DMS 273 treated with DMSO at 0.1 percent for 48 hours (cell line): ENCODE measurements around the gene SEMA3D.

Experiments used
- DNase-seq: peaks from one replicate; lab custom pipeline; 2025; lab: John Stamatoyannopoulos, UW

The SEMA3D gene

DNA sequence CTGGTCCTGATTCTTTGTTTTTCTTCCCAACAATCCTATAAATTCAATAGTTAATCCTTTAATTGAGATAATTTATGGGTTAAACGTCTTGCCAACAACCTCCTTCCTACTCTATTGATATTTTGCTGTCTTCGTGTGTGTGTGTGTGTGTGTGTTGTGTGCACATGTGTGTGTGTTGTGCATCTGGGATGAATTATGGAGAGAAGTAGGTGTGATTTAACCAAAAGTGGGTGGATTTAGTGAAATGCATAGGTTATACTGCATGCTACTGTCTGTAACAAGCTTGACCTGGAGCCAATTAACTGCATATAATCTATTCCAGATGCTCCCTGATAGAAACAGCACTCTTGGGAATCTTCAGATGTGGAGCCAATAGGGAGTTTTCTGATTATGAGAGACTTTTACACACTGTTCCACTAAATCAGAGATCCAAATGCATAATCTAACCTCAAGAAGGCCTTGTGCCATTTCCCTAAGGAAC lies 61.2 kb downstream of the SEMA3D start:
- DNase-seq, result no peak

DNA sequence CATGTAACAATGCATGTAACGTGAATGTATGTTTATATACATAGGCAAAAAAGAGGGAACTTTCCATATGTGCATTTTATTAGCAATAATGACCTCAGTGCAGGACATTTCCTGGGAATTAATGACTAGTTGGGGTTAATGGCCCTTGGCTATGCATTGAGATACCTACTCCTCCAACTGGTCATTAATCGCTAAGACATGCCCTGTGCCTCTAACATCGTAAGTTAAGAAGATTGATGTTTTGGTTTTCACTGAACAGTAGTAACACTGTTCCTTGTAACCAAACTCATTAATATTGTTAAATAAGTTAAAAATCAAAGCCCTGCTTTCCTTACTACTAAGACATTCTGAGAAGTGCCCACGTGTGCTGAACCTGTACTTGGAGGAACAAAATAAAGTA lies 61.7 kb downstream of the SEMA3D start:
- DNase-seq, result no peak

DNA sequence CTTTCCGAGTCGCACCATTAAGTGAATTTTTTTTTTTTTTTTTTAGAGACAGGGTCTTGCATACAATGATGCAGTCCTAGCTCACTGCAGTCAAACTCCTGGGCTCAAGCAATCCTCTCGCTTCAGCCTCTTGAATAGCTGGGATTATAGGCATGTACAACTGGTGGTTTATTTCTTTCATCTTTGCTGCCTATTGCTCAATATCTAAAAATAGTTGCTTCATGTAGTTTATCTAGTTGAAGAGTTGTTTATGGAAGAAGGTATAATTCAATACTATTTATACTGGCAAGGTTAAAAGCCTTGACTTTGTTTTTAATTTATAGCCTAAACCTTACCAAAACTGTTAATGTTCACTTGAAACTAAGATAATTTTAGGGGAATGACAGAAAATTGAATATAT lies 66.9 kb downstream of the SEMA3D start:
- DNase-seq, result no peak

DNA sequence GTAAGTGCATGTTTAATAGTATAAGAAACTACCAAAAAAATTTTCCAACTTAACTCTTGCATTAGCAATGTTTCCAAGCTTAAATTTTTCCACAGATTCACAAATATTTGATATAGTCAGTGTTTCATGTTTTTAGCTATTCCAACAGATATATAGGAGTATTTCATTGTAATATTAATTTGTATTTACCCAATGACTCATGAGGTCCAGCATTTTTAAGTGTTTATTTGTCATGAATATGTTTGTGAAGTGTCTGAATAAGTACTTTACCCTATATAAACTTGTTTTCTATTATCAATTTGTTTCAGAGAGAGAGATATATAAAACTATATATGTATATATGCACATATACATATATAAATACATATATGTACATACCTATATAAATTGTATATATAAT lies 71.0 kb downstream of the SEMA3D start:
- no peak for DNase-seq

DNA sequence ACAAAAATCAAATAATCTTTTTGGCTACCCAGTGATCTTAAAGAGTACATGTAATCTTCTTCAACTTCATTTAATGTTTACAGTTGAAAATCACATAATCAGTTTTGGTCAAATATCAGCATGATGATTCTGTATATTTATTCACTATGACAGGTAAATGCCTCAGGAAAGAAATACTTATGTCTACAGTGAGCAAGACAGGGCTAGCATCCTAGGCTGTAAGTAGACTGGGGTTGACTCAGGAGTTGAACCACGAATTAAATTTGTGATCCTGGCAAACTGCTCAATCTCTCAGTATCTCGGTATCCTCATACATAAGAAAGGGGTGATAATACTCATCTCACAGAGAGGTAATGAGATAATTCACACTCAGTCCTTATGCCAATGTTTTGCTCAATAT lies 71.8 kb downstream of the SEMA3D start:
- DNase-seq, result no peak

DNA sequence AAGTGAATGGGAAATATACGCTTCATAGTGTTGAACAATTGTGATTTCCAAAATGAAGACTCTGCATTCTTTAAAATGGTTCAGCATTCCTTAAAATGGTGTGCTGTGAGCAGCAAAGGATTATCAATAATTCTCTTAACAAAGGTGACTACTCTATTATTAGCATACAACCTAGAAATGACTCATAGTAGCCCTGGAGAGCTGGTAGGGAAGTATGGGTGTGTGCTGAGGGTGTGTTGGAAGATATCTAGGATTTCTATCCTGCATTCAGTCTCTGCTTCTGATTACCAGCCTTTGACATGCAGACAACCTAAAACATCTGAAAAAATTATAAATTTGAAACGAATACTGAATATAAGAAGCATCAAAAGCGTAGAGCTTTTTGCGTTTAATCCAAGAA lies 72.5 kb downstream of the SEMA3D start:
- DNase-seq, result no peak

DNA sequence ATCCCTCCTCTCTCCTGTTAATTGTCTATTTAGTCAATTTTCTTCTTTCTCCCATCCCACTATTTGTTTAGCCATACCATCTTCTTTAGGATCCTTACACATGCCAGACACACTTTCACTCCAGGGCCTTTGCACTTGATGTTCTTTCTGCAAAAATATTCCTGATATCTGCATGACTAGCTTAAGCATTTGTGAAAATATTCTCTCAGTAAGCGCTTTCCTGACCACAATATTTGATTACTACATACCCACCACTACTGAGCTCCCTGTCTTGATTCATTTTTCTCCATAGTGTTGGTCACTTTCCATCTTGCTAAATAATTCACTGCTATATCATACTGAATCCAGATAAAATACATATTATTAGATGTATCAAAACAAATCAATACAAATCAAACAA lies 75.1 kb downstream of the SEMA3D start:
- no peak for DNase-seq

DNA sequence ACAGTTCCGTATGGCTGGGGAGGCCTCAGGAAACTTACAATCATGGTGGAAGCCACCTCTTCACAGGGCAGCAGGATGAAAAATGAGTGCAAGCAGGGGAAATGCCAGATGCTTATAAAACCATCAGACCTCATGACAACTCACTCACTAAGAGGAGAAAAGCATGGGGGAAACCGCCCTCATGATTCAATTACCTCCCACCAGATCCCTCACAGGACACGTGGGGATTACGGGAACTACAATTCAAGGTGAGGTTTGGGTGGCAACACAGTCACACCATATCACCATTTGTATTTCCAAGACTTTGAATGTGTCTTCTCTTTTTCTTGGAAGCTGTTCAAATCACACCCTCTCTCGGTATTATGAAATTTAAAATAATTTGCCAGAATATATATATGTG lies 80.1 kb downstream of the SEMA3D start:
- DNase-seq, result no peak

DNA sequence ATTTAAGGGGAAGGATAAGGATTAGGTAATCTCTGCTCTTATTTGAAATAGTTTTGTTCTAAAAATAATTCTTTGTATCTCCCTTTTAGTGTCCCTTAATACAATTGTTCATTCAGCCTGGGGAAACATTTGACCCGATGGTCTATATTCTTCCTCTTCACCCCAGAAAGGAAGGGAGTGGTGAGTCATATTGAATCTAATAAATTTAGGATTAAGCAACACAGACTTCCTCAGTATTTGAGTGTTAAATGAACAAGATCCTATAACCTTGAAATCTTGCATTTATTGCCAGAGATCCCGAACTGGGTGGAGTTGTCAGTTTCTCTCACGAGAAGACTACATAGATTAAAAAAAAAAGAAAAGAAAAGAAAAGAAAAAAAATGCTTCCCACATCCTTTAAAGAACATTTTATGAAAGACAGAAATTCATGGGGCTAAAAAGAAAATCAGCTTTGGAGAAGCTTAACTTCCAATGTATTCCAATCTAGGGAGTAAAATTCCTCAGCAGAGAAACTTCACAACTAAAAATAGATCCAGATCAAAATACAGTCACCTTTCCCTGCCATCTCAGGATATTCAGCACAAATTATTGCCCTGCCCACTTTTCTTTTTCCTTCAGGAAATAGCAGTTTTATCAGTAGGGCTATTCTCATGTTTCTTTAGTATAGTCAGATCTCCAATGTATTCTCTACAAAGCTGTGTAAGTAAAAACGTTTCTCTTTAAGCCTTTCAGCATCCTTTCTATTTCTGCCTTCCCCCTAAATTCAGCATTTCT lies 82.2 kb downstream of the SEMA3D start:
- DNase-seq, result no peak

DNA sequence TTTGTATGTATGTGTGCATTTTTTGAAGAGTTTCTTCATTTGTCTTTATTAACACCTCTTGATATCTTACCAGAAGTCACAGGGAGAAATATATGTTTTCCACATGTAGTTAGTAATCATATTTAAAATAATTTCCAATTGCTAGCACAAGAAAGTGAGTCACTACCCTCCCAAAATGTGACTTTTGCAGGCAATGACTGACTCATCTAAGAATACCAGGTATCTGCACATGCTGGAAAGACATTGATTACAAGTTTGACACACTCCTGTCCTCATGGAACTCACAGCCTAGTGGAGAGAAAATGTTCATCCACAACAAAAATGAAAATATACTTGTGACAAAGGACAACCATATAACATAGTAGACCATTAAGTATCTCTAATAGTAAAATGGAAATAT lies 82.9 kb downstream of the SEMA3D start:
- no peak for DNase-seq

DNA sequence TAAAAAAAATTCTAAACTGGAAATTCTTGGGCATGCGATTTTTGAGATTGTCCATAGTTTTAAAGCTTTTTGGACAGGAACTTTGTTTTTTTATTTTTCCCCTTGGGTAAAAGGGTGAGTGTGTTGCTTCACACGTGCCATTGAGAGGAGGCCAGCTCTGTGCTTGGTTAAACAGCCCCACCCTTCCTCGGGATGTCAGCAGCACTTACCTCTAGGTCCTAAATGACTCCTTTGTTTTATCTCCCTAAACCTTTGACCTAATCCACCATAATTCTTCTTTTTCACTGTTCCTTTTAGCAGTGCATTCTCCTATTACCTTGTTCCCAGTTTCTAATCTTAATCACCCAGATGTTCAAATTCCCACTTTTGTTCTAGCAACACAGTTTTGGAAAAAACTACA lies 83.5 kb downstream of the SEMA3D start:
- no peak for DNase-seq

DNA sequence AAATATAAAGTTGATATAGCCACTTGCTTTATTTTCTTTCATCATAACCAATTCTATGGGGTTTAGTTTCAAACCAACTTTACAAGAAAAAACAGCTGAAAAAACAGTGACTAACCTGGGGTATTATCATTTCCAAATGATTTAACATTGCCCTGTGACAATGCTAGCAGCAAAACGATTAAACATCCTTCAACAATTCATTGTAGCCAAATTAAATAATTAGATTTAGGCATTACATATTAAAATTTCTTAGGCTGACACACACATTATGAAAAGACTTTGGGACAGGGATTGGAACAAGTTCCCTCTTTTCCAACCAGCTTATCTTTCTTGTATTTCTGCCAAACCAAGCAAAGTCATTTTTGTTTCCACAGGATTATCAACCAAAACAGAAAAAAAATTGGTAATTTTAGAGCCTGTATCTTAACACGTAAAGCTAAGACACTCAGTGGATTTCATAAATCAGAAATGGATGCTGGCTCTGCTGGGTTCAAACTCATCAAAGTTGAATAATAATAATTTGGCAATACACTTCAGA lies 84.0 kb downstream of the SEMA3D start:
- DNase-seq, result no peak

DNA sequence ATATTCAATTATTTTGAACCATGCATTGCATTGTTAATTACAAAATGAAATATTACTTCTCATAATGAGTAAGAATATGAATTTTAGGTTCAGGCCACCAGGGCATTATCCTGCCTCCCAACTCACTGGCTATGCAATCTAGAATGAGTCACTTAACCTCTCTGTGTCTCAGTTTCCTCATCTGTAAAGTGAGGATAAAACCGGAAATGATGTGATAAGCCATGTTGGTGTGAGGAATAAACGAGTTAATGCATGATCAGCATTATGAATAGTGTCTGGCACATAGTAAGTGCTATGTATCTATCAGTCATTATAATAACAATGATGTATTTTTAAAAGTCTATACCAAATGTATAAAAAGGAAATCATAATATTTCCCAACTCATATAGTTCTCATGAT lies 85.5 kb downstream of the SEMA3D start:
- DNase-seq, result no peak

DNA sequence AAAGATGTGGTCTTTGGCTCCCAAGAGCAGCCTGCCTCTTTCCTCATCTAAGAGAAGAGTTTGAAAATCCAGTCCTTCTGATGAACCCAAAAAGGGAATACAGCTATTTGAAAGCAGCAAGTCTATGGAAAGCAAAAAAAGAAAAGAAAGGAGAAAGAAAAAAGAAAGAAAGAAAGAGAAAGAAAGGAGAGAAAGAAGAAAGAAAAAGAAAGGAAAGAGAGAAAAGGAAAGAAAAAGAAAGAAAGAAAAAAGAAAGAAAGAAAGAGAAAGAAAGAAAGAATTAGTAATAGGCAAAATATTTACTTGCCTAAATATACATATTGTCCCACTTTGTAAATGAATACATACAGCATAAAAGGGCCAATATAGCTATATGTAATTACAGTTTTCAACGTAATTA lies 89.0 kb downstream of the SEMA3D start:
- DNase-seq, result no peak

DNA sequence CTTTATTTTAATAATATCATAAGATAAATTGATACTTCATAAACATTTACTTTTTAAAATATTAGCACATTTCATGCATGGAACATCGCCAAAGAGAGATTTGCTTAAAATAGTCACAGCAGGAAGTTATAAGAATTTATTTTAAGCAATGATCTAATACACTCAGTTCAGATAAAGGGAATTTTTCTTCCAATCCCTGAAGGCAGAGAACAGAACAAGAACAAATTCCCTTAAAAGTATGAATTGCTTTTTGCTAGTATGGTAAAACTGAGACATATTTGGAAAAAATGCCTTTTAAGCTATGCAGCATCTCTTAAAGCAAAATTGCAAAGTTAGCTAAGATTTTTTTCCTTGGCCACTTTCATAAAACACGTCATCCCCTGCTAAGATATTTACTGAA lies 91.0 kb downstream of the SEMA3D start:
- DNase-seq, result no peak

DNA sequence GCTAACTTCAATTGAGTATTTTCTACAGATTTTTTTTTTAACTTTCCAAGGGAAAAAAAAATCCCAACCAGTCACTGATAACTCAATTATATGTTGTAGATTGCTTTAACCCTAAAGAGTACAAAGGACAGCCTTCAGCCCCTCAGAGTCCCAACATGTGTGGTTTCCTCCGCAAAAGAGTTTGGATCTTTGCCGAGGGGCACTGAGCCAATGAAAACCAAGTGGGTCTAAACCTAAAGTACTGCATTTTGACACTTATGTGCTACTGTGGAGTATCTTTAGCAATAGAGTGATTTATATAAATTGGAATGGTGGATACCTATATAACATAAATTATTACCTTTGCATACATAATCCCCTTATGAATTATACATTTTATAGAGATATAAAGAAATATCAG lies 91.5 kb downstream of the SEMA3D start:
- DNase-seq, result no peak

DNA sequence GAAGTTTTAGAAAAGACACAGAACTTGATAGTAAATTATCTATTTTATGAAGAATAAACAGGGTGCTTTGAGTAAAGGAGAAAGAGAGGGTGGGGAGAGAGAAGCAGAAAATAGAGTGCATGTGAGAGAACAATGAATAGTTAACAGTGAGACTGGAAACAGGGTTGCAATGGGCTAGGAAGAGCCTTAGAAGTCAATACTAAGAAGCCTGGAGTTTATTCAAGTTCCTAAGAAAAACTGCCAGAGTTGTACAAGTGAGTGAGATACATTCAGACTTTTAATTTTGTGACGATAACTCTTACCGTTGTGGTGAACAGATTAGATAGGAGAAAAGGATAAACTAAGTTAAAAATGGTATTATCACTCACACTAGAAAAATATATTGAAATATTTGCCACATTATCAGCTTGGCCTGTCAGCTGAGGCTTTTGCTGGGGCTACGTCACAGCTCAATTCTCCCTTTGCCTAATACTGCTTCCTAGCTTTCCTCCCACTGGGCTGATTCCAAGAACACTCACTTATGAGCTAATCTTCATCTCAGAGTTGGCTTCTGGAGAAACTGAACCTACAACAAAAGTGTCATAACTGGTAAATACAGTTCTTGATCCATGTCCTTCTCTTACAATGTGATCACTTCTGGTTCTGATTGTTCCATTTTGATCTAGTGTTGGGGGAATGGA lies 92.7 kb downstream of the SEMA3D start:
- no peak for DNase-seq

DNA sequence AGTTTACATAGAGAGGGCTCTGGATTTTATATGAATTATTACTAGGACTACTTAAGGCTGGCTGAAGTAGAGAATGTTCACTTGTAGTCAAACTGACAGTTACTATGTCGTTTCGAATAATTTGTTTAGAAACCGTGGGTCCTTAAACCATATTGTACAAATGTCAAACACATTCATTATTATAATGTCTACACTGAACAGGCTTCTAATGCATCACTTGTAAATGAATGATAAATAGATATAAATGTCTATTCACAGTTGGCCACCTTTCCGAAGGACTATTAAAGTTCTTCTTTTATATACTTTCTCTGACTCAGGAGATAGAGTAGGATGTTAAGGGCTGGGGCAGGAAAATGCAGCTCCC lies 95.3 kb downstream of the SEMA3D start:
- no peak for DNase-seq

DNA sequence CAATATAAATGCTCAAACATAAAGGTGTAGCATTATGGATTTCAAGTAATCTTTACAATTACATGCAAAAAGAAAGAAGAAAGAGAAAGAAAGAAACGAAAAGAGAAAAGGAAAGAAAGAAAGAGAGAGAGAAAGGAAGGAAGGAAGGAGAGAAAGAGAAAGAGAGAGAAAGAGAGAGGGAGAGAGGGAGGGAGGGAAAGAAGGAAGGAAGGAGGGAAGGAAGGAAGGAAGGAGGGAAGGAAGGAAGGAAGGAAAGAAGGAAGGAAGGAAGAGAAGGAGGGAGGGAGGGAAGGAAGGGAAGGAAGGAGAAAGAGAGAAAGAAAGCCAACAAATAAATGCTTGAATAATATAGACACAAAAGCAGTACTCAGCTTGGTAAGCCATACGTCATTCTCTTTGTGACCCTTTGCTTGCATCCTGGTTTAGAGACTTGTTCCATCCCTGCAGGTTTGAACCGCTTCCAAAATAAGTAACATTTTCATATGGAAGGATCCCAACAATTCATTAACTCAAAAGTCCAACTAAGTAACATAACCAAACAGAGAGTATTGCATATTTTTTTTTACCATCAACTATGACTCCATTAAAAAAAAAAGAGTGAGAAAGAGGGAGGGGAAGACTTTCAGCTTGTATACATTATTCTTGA lies 95.8 kb downstream of the SEMA3D start:
- no peak for DNase-seq

DNA sequence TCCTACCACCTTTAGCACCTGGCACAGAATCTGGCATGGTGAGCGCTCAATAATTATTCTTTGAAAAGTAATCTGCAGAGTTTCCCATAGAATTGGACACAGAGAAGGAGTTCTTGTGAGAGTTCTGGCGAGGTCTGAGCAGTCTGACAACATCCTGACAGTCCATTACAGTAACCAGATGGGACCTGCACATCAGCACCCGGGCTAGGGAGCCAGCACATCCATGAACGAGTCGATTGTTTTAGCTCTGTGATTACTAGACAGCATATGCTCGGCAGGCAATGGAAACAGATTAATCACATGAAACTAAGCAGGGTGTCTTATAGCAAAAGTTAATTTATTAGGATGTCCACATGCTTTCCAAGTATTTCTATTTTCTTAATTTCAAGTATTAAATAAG lies 96.7 kb downstream of the SEMA3D start:
- no peak for DNase-seq

DNA sequence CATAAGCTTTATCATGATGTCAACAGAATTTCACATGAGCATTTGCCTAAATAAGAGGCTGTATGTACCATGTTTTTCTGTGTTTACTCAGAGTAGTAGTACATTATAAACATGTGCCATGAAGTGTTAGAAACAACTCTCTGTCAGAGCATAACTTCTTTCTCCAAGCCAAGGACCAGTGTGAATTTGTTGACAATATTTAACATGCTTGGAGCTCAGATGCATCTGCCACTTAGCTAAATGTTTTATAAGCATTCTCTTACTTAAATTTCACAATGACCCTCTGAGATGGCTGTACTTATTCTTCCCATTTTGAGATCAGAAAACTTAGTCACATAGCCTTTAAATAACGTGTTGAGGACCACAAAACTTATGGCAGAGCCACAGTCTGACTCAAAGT lies 105.0 kb downstream of the SEMA3D start:
- no peak for DNase-seq

DNA sequence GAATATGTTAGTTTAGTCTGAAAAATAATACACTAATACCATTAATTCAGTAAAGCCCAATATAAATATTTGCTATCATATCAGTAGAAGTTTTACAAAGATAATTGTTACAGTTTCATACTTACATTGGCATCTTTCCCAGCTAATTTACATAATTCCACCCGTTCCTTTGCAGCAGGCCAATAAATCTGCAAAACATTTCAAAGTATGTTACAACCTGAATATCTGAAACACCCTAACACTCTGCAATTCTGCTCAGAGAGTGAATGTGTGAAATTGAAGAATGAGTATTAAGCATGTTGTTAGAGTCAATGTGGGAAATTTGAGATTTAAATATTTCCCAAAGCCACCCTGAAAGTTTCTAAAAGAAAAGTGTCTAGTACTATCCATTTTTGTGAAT lies 105.5 kb downstream of the SEMA3D start:
- no peak for DNase-seq

DNA sequence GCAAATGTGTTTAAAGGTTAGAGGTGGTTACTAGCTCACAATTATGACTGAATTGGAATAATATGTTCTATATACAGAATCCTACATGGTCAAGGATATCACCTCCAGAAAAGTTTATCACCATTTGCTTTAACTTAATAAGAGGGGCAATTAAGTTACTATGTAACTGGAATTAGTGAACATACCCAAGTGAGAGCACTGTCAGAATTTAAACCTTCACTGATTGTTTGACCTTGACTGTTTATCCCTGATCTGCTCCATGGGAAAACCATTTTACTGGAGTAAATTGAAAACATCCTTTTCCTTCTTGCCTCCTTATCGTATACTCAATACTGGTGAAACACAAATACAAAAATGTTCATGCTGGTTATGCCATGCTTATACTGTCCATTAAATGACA lies 107.4 kb downstream of the SEMA3D start:
- DNase-seq, result no peak
